Tibial artery (tissue), 4 donors: ENCODE results near the gene AKR1D1.

Experiments used
- DNase-seq, 2 donors: peaks; one replicate each; pipeline ENCODE4 v3.0.0-alpha.2; 2019
- H3K27ac ChIP-seq, 2 donors: fragments of 200-600 bp; sonication (generic) in 1 of 2; 1 replicate in 1 of 2; 2 replicates in 1 of 2; pipeline ENCODE4 v1.5.1; 2018 to 2019; ENCODE audit warnings: mild to moderate bottlenecking in 1 of 2
- H3K27me3 ChIP-seq, 2 donors: fragments of 200-600 bp; sonication (generic) in 1 of 2; one replicate each; pipeline versions ENCODE4 v1.5.1 to v1.6.0; 2016 to 2019
- H3K36me3 ChIP-seq, 3 donors: fragments of 200-600 bp; sonication (generic) in 2 of 3; one replicate each; pipeline ENCODE4 v1.5.1; 2016 to 2019; ENCODE audit warnings: mild to moderate bottlenecking in 2 of 3
- H3K4me1 ChIP-seq, 4 donors: fragments of 200-600 bp; sonication (generic) in 2 of 4; 1 replicate in 3 of 4; 2 replicates in 1 of 4; pipeline ENCODE4 v1.5.1; 2016 to 2019
- H3K4me3 ChIP-seq, 2 donors: fragments of 200-600 bp; sonication (generic) in 1 of 2; 1 replicate in 1 of 2; 2 replicates in 1 of 2; pipeline ENCODE4 v1.5.1; 2018 to 2019; ENCODE audit warnings: mild to moderate bottlenecking in 2 of 2
- H3K9me3 ChIP-seq, 3 donors: fragments of 200-600 bp; sonication (generic) in 1 of 3; one replicate each; pipeline ENCODE4 v1.5.1; 2016 to 2019
- intact Hi-C: fragments of 100-400 bp; cut with DNase I; formaldehyde crosslinking; loops from one replicate; pipeline ENCODE4 v1.15.0; 2023; ENCODE audit warnings: low total_unique reads
- TF ChIP-seq, protein P1 (sequence below), 2 experiments: fragments of 200-600 bp in 1 of 2; fragments of 450-650 bp in 1 of 2; IDR thresholded peaks; one replicate each; pipeline ENCODE4 v1.5.1; 2017 to 2019; ENCODE audit warnings: antibody characterized with exemption in 2 of 2, mild to moderate bottlenecking in 1 of 2, moderate library complexity in 1 of 2

The AKR1D1 gene

DNA sequence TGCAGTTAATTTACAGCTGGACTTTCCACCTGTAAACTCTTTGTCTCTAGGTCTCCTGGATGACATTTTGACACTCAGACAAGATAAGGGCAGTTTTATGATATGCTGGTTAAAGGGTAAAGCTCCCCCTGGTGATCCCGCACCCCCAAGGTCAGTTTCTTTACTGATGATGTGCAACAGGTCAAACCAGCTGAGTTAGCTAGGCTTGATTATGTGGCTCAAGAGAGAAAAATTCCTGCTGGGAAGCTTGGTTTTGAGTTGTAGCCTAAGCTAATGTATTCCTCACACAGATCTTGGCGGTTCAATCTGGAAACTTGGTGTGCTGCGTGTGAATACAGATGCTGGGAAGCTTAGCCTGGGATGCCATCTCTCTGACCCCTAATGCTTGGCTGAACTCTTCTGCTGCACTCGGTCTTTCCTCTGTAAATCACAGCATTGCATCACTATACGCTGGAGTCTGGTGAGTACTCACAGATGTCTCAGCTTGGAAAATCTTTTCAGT lies 11.4 kb upstream of the AKR1D1 start:
- Histone ChIP-seq H3K9me3 (no peaks in the 10 kb centered on the region), H3K36me3 (no peaks in the 10 kb centered on the region), H3K27ac (no peak overlapping the region), H3K4me1 (no peaks in the 10 kb centered on the region), H3K4me3 (no peak overlapping the region), H3K27me3 (no peaks in the 10 kb centered on the region)
- TF ChIP-seq, protein P1, sequence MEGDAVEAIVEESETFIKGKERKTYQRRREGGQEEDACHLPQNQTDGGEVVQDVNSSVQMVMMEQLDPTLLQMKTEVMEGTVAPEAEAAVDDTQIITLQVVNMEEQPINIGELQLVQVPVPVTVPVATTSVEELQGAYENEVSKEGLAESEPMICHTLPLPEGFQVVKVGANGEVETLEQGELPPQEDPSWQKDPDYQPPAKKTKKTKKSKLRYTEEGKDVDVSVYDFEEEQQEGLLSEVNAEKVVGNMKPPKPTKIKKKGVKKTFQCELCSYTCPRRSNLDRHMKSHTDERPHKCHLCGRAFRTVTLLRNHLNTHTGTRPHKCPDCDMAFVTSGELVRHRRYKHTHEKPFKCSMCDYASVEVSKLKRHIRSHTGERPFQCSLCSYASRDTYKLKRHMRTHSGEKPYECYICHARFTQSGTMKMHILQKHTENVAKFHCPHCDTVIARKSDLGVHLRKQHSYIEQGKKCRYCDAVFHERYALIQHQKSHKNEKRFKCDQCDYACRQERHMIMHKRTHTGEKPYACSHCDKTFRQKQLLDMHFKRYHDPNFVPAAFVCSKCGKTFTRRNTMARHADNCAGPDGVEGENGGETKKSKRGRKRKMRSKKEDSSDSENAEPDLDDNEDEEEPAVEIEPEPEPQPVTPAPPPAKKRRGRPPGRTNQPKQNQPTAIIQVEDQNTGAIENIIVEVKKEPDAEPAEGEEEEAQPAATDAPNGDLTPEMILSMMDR (IDR thresholded peaks at IDR 0.05), result no peak
- DNase-seq, result no peak
- intact Hi-C loops, result no loop called here

DNA sequence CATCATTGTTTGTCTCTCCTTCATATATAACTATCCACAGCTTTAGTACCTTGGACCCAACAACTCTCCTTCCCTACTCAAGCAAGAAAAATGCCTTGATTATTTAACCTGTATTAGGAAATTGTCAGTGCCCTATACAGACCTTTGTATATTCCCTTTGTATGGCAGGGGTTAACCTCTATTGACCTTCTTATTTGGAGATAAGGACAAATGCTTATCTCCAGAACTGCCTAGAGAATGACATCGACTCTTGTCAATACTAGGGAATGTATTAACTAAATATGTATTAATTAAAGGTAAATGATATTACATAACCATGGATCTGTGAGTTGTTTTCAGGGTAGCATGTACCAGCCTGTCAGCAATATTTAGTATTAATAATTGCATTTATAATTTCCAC lies 10.4 kb upstream of the AKR1D1 start:
- Histone ChIP-seq H3K9me3 (no peaks in the 10 kb centered on the region), H3K27ac (no peak overlapping the region), H3K4me3 (no peak overlapping the region), H3K36me3 (no peaks in the 10 kb centered on the region), H3K27me3 (no peaks in the 10 kb centered on the region), H3K4me1 (no peaks in the 10 kb centered on the region)
- intact Hi-C loops, result no loop called here
- TF ChIP-seq, protein P1 (IDR thresholded peaks at IDR 0.05), result no peak
- DNase-seq, result no peak

DNA sequence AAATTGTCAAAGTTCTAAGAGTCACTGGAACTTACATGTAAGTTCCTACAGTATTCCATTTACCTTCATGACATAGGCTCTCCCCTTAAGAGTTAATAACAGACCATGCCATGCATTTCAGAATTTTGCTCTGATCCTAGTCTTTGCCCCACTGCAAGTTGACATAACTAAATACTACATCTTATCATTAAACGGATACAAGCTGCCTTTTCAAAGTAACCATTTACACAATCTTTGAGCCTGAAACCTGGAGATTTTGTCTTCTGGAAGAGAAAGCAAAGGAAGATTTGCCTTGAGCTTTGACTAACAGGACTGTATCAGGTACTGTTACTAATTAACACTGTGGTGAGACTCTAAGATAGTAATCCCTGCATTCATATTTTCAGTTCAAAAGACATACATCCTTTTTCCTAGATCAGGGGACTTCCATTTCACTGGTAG lies 9.3 kb upstream of the AKR1D1 start:
- intact Hi-C loops, result no loop called here
- DNase-seq, result no peak
- H3K9me3 ChIP-seq, result no peaks in the 10 kb centered on the region
- no peak overlapping the region for H3K27ac ChIP-seq
- H3K36me3 ChIP-seq, result no peaks in the 10 kb centered on the region
- no peak overlapping the region for H3K4me3 ChIP-seq
- no peaks in the 10 kb centered on the region for H3K4me1 ChIP-seq
- TF ChIP-seq, protein P1 (IDR thresholded peaks at IDR 0.05), result no peak
- H3K27me3 ChIP-seq, result no peaks in the 10 kb centered on the region

DNA sequence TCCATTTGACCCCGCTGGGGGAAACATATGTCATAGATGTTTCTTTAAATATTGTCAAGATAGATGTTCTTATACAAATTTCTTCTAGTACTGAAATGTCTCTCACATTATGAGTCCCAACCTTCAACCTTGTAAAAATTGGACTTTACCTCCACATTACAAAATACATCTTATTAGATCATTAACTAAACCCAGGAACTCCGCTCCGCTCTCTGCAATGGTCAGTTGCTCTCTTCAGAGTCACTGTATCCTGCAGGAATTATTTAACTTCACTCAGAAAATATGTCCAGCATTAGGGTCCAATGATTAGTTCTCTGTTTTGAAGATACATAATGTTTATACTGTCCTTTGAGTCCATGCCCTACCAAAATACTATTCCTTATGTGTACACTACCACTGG lies 8.5 kb upstream of the AKR1D1 start:
- intact Hi-C loops, result no loop called here
- no peak for DNase-seq
- TF ChIP-seq, protein P1 (IDR thresholded peaks at IDR 0.05), result no peak
- Histone ChIP-seq H3K4me1 (no peaks in the 10 kb centered on the region), H3K27ac (no peak overlapping the region), H3K27me3 (no peaks in the 10 kb centered on the region), H3K36me3 (no peaks in the 10 kb centered on the region), H3K4me3 (no peak overlapping the region), H3K9me3 (no peaks in the 10 kb centered on the region)

DNA sequence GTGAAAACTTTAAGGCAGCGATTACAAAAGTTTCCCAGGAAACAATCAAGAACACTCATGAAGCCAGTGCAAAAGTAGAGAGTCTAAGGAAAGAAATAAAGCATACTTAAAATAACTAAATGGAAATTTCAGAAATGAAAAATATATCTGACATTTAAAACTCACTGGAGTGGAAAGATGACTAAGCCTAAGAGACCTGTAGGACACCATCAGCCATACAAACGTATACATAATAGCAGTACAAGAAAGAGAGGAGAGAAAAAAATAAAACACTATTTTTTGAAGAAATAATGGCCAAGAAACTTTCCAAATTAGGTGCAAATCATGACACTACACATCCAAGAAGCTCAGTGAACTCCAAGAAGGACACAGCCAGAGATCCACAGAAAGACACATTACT lies 5.4 kb upstream of the AKR1D1 start:
- H3K4me3 ChIP-seq, result no peak overlapping the region
- H3K36me3 ChIP-seq, result no peaks in the 10 kb centered on the region
- no peak for DNase-seq
- intact Hi-C loops, result no loop called here
- H3K27me3 ChIP-seq, result no peaks in the 10 kb centered on the region
- H3K27ac ChIP-seq, result no peak overlapping the region
- H3K9me3 ChIP-seq, result no peaks in the 10 kb centered on the region
- TF ChIP-seq, protein P1 (IDR thresholded peaks at IDR 0.05), result no peak
- no peaks in the 10 kb centered on the region for H3K4me1 ChIP-seq

DNA sequence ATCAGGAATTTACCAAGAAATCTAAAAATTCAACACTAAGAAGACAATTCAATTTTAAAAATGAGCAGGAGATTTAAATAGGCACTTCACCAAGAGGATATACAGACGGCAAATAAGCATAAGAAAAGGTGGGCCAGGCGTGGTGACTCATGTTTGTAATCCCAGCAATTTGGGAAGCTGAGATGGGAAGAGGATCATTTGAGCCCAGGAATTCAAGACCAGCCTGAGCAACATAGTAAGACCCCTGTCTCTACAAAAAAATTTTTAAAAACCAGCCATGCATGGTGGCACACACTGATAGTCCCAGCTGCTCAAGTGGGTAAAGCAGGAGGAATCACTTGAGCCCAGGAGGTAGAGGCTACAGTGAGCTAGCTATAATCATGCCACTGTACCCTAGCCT lies 3.5 kb upstream of the AKR1D1 start:
- H3K4me3 ChIP-seq, result no peak overlapping the region
- TF ChIP-seq, protein P1 (IDR thresholded peaks at IDR 0.05), result no peak
- no peaks in the 10 kb centered on the region for H3K4me1 ChIP-seq
- H3K9me3 ChIP-seq, result no peaks in the 10 kb centered on the region
- no peak for DNase-seq
- no peaks in the 10 kb centered on the region for H3K36me3 ChIP-seq
- intact Hi-C loops, result no loop called here
- no peaks in the 10 kb centered on the region for H3K27me3 ChIP-seq
- no peak overlapping the region for H3K27ac ChIP-seq
